Epidermal melanocyte (primary cell): Measurements from ENCODE around the gene TRAF4.

Source experiments
- DNase-seq: peaks from one replicate; pipeline ENCODE4 v3.0.0; 2011; ENCODE audit warnings: low spot score; ENCODE audit not compliant: insufficient read length

The TRAF4 gene, protein sequence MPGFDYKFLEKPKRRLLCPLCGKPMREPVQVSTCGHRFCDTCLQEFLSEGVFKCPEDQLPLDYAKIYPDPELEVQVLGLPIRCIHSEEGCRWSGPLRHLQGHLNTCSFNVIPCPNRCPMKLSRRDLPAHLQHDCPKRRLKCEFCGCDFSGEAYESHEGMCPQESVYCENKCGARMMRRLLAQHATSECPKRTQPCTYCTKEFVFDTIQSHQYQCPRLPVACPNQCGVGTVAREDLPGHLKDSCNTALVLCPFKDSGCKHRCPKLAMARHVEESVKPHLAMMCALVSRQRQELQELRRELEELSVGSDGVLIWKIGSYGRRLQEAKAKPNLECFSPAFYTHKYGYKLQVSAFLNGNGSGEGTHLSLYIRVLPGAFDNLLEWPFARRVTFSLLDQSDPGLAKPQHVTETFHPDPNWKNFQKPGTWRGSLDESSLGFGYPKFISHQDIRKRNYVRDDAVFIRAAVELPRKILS

GRCh38 chr17:28743243-28744103 lies at the start of gene TRAF4:
TRAF4 (plus strand) TSS chr17:28744011; CDS start chr17:28744113, 102 bp downstream.
- DNase-seq = peak; percentile 84

DNA sequence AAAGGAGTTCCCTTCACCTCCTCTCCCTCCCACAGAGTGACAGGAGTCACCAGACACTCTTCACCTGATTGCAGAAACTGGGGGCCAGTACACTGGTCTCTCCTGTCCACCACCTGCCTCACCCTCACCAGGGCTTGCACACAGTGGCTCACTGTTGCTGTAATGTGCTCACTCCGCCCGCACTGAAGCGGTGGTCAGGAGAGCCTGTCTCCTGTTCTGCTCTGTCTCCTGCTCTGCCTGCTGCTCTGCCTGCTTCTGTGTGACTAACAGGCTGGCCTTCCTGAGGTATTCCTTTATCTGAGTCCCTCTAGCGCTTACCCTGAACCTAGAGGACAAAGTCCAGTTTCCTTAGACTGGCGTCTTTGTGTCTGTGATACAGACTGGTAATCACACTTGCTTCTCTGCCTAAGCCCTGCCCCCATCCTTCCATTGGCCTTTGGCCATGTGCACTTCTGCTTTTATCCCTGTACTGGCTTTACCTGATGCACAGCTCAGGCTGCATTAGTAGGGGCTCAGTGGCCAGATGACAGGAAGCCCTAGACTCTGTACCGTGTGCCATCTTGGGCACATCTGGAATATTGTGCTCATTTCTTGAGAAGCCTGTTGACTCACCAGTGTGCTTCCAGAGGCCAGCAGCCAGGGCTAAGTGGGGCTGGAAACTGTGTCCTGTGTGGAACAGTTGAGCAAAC lies 45.4 kb upstream of the TRAF4 start:
- DNase-seq = no peak

DNA sequence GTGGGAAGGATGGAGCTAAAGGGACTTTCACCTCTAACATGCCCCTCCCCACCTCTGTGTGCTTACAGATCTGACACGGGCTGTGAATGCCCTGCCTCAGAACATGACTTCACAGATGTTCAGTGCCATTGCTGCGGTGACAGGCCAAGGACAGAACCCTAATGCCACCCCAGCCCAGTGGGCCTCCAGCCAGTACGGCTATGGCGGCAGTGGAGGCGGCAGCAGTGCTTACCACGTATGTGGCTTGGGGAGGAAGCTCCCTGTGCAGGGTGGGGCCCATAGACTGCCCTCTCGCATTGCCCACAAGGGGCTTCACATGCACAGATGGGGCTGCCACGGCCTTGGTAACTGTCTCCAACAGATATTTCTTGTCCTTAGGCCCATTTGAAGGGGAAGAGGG lies 43.5 kb upstream of the TRAF4 start:
- no peak for DNase-seq

- no peak for DNase-seq
Measured at GRCh38 chr17:28700830-28701492, 42.9 kb upstream of the TRAF4 start.

DNA sequence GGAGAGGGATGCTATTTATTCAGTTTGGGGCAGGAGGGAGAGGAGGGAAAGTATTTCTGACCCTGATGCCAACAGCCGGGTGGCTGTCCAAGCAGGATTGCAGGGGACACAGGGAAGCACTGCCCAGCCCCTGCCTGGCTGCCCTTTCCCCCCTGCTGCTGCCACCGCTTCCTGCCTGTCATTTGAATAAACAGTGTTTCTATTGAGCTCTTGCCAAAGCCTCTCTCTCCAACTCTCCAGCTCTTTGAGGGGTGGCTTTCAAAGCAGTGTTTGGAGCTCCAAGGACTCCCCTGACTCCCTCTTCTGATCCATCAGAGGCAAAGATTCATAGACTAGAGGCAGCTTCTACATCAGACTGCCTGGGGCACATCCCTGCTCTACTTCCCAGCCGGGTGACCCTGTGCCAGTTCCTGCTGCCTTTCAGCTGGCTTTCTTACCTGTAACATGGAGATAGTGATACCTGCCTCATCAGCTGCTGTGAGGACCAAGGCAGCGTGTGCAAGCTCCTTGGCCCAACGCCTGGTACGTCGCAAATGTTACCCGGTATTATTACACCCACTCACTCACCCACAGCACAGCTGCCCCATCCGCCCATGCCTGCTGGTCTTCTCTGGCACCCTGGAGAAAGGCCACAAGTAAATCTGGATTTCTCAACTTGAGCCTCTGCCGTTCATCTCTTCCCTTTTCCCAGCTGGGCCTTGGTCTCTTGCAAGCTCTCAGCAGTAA lies 41.6 kb upstream of the TRAF4 start:
- peak; percentile 5 for DNase-seq

- peak; percentile 2 for DNase-seq
Measured at GRCh38 chr17:28702752-28703150, 41.1 kb upstream of the TRAF4 start.

GRCh38 chr17:28703552-28704218 lies 40.1 kb upstream of the TRAF4 start:
- peak; percentile 4 for DNase-seq

GRCh38 chr17:28704219-28704858 lies 39.5 kb upstream of the TRAF4 start:
- peak; percentile 3 for DNase-seq

- DNase-seq = peak; percentile 0
Measured at GRCh38 chr17:28705074-28705659, 38.6 kb upstream of the TRAF4 start.

- DNase-seq = peak; percentile 12
Measured at GRCh38 chr17:28705728-28706334, 38.0 kb upstream of the TRAF4 start.

DNA sequence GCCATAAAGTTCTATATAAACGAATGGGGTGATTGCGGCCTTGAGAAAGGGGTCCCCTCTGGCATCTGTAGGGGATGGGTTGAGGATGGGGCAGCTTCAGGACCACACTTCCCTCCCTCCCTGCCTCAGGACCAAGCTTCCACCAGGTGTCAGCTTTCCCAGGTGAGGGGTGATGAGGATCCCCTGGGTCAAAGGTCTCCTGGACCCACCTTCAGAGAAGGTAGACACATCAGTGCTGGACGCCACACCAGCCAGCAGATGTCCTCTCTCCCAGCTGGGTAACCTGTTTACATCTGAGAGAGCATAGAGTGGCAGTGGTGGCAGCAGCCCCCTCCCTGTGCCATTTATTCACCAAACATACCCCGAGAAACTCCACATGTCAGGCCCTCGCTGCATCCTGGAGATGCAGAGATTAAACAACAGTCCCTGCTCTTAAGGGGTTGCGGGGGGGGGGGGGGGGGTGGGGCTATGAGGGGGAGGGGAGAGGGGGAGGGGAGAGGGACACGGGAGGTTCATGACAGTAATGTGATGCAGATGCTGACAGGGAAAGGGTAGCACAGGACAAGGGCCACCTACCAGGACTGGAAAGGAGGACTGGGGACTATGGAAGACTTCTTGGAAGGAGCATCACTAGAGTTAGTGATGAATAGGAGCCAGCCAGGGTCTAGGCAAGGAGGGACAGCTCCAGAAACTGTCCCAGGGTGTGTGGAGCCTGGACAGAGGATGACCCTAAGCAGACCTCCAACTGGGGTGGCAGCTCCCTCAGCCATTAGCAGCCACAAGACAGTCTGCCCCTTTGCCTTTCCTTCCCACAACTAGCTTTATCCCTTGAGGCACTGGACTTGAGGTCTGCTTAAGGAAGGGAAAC lies 37.1 kb upstream of the TRAF4 start:
- DNase-seq = peak; percentile 9

DNA sequence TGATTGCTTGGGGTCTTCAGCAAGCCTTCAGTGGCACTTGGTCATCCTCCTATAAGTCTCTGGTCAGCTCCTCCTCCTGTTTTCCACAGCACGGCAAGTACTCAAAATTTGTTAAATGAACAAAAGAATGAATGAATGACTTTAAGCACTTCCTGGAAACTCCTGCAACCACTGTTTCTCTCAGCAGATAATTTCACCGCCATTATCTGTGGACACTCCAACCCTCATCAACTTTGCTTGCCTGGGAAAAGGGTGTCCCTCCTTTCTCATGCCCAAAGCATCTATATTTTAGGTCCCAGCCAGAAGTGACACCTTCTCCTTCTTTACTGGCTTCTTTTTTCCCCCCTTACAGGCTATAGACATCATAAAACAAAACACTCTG lies 36.5 kb upstream of the TRAF4 start:
- DNase-seq = no peak

GRCh38 chr17:28710861-28711722 lies 32.7 kb upstream of the TRAF4 start:
- DNase-seq = peak; percentile 96

DNA sequence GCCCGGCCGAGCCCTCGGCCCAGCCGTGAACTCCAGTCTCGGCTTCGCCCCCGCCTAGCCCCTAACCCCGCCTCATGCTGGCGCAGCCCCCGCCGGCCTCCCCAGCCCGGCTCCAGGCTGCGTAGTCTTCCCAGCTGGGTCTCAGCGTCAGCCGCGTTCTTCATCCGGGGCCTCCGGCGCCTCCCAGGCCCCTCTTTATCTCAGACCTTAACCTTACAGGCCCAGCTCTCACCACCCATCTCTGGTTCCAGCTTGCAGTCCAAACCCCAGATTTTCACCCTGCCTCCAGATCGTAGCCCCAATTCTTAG lies 32.1 kb upstream of the TRAF4 start, which contains the start of gene PROCA1:
Gene PROCA1 (minus strand): TSS at position 166 of the 309 bp plus-strand sequence. CDS start 228 bp downstream, outside the sequence.
- no peak for DNase-seq

GRCh38 chr17:28712032-28712704 lies 31.6 kb upstream of the TRAF4 start:
- no peak for DNase-seq
